Measurements from ENCODE around the gene BNIP3. TPM values are rescaled to one million over a fixed set of nuclear protein-coding genes. Genes with fewer than 3 reads are reported as not detected.

The BNIP3 gene
- total and polyA plus RNA-seq, 2 of the 8 experiments (the other 6 are each of a cell fraction or from before 2014, with no cell fraction given), result 25.8 to 58.9 TPM

- peaks cover 16 to 60% of the 10 kb centered on the region in 2 experiments; a peak in 3 of 4 replicates for H3K79me2 ChIP-seq (ENCODE audit: control insufficient read depth in 1 of 2, insufficient read depth in 2 of 2, low read length in 2 of 2)
These were observed 6.7 kb downstream of the BNIP3 start for GRCh38 chr10:131975003-131975402.

More at GRCh38 chr10:131975003-131975402, 6.7 kb downstream of the BNIP3 start:
- DNase-seq (ENCODE audit: low read depth in 1 of 2, low spot score in 2 of 2) (no peak), FAIRE-seq (no peak)
- Histone ChIP-seq H2BK15ac (ENCODE audit: low read length) (no peak overlapping the region), H2BK20ac (ENCODE audit: low read length) (no peak overlapping the region), H4K20me1 (replicated peaks in 1 of 2; ENCODE audit: control insufficient read depth in 1 of 2, insufficient read depth in 2 of 2, low read length in 2 of 2) (peaks cover 22 to 31% of the 10 kb centered on the region in 2 experiments), H2AFZ (ENCODE audit: low read length) (no peak overlapping the region), H3K18ac (ENCODE audit: extremely low read depth, low read length) (no peak overlapping the region), H3K79me1 (ENCODE audit: low read depth, low read length) (peaks cover 24% of the 10 kb centered on the region), H3K14ac (ENCODE audit: insufficient read length) (no peak overlapping the region), H3K27me3 (replicated peaks in 1 of 4; ENCODE audit: control insufficient read depth in 3 of 4, extremely low read depth in 1 of 4, insufficient read depth in 3 of 4, low read length in 3 of 4) (peaks cover 0 to 6% (median 0%) of the 10 kb centered on the region in 4 experiments; a peak in 1 of 7 replicates), H2BK120ac (replicated peaks; ENCODE audit: low read depth, low read length) (no peak overlapping the region), H3K4ac (replicated peaks; ENCODE audit: insufficient read length, low read depth, low read length) (no peak overlapping the region), H2BK12ac (ENCODE audit: low read depth, low read length) (no peak overlapping the region), H4K5ac (ENCODE audit: insufficient read length, low read depth, low read length) (no peak overlapping the region), H3K56ac (replicated peaks; ENCODE audit: insufficient read length, low read depth, low read length) (no peak overlapping the region), H3K23ac (ENCODE audit: insufficient read length) (no peak overlapping the region), H3K9ac (replicated peaks in 1 of 4; ENCODE audit: extremely low read depth in 1 of 4, low read depth in 3 of 4, low read length in 3 of 4) (no peak overlapping the region), H3K23me2 (ENCODE audit: low read depth, low read length) (no peaks in the 10 kb centered on the region; the same call in 1 of the 2 replicates), H3K4me3 (ENCODE audit: extremely low read depth in 1 of 4, insufficient read depth in 2 of 4, low read depth in 3 of 4, low read length in 4 of 4) (no peak overlapping the region), H4K91ac (replicated peaks; ENCODE audit: insufficient read length, low read length) (no peak overlapping the region), H2BK5ac (ENCODE audit: low read depth, low read length) (no peak overlapping the region), H3K9me3 (ENCODE audit: insufficient read depth in 2 of 2, low read depth in 1 of 2, low read length in 1 of 2) (no peaks in the 10 kb centered on the region), H3K27ac (ENCODE audit: low read depth, low read length) (no peak overlapping the region), H3K4me1 (replicated peaks in 1 of 4; ENCODE audit: control insufficient read depth in 3 of 4, insufficient read depth in 4 of 4, low read length in 3 of 4) (peaks cover 10 to 13% (median 12%) of the 10 kb centered on the region in 4 experiments), H3K36me3 (ENCODE audit: control insufficient read depth in 2 of 4, insufficient read depth in 4 of 4, low read length in 3 of 4) (peaks cover 3 to 25% (median 14%) of the 10 kb centered on the region in 4 experiments; a peak in 5 of 8 replicates), H3K4me2 (ENCODE audit: insufficient read depth in 1 of 2, low read depth in 2 of 2, low read length in 2 of 2) (no peak overlapping the region), H2AK5ac (ENCODE audit: low read depth, low read length) (no peak overlapping the region), H4K8ac (ENCODE audit: extremely low read depth, insufficient read depth, low read length) (no peak overlapping the region)
- no peak for TF ChIP-seq CHD2 (IDR thresholded peaks at IDR 0.05; ENCODE audit: low read length)
- POLR2A ChIA-PET (ENCODE audit: partially characterized antibody), result interaction anchor here (1.3 to 1.7 kb wide), 2 partner anchors 10 to 12 kb away, joined by 3 to 5 read pairs; no protein-coding TSS in a partner anchor
- CTCF ChIA-PET (ENCODE audit: partially characterized antibody), result interaction anchor here (0.6 to 4.7 kb wide), 5 partner anchors 14 to 48 kb away, joined by 3 to 22 read pairs (median 4); no protein-coding TSS in a partner anchor
- WGBS, 2 experiments (ENCODE audit: extremely low coverage in 1 of 2, insufficient coverage in 1 of 2, insufficient read length in 1 of 2, insufficient replicate concordance in 2 of 2, low coverage in 1 of 2, low lambda C conversion rate in 2 of 2, missing lambda C conversion rate in 1 of 2), result 93% methylated on average over 6 of the region's 6 CpGs; no CpG with 5 or more reads in 1 of the 2 experiments
